Activated T-helper 17 cell treated with anti-CD3 and anti-CD28 coated beads, Interleukin-2, amount 50 U/mL, for 72 hours (primary cell): ENCODE results near the gene AKAP13. TPM values are rescaled to one million over a fixed set of nuclear protein-coding genes. Genes with fewer than 3 reads are reported as not detected.

ENCODE experiments used
- ATAC-seq: fragments of 150-1000 bp; cut with Tn5 transposase; replicated peaks from 2 replicates; pipeline ENCODE4 v1.10.0; 2021; ENCODE audit warnings: mild to moderate bottlenecking, moderate library complexity
- H3K27ac Mint-ChIP-seq: one replicate; pipeline ENCODE4 v1.8.0; 2022; ENCODE audit warnings: mixed read lengths
- H3K27me3 Mint-ChIP-seq: one replicate; pipeline ENCODE4 v1.8.0; 2022; ENCODE audit warnings: mixed read lengths
- H3K36me3 Mint-ChIP-seq: one replicate; pipeline ENCODE4 v1.8.0; 2022; ENCODE audit warnings: low read depth, mild to moderate bottlenecking, mixed read lengths
- H3K4me1 Mint-ChIP-seq: one replicate; pipeline ENCODE4 v1.8.0; 2022; ENCODE audit warnings: mixed read lengths
- H3K4me3 Mint-ChIP-seq: one replicate; pipeline ENCODE4 v1.8.0; 2022; ENCODE audit warnings: mild to moderate bottlenecking, mixed read lengths
- H3K9me3 Mint-ChIP-seq: one replicate; pipeline ENCODE4 v1.8.0; 2022; ENCODE audit warnings: mixed read lengths
- total RNA-seq, 2 donors: library from RNA; stranded (reverse); gene quantifications; one replicate each; pipeline ENCODE4 v1.2.3, GENCODE V29; 2022

The AKAP13 gene
- total RNA-seq, 2 donors from 2014 or later, result 95.9 to 152 TPM

DNA sequence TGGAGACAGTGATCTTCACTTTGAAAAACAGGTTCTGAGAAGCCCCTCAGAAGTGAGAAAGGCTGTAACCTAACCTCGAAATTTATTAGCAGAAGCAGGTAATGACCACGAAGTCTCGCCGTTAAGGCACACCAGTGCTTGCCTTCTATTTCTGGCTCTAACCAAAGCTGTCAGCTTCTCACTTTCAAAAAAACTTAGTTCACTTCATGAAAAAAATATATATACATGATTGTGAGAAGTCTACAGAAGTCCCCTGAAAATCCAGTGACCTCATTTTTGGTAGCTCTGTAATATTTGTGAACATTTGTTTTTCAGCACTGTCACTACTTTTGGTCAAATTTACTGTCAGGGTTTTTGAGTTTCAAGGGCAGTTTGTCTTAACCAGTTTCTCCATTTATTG is 19.1 kb upstream of the AKAP13 start:
- H3K27ac Mint-ChIP-seq, result no peak overlapping the region
- ATAC-seq, result no peak
- H3K4me1 Mint-ChIP-seq, result peaks cover 13% of the 10 kb centered on the region
- H3K27me3 Mint-ChIP-seq, result no peaks in the 10 kb centered on the region
- no peaks in the 10 kb centered on the region for H3K36me3 Mint-ChIP-seq
- H3K4me3 Mint-ChIP-seq, result no peak overlapping the region
- H3K9me3 Mint-ChIP-seq, result no peaks in the 10 kb centered on the region

DNA sequence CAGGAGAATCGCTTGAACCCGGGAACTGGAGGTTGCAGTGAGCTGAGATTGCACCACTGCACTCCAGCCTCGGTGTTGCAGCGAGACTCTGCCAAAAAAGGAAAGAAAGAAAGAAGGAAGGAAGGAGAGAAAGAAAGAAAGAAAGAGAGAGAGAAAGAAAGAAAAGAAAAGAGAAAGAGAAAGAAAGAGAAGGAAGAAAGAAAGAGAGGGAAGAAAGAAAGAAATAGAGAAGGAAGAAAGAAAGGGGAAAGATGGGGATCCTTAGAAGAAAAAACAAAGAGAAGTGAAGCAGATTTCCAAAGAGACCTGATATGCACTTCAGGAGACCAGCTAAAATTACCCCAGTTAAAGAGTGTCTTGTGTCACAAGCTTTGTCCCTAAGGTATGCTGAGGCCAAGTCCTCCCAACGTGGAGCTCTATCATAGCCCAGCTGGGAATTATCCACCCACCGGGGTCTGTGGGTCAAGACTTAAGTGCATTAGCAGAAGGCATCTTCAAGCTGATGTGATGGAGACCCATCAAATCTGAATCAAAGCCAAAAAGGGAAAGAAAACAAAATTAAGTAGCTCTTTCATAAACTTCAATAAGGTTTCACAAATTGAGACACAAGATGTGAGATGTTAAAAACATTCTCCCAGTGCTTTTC is 17.8 kb upstream of the AKAP13 start:
- no peak overlapping the region for H3K4me3 Mint-ChIP-seq
- H3K4me1 Mint-ChIP-seq, result peaks cover 16% of the 10 kb centered on the region
- no peaks in the 10 kb centered on the region for H3K9me3 Mint-ChIP-seq
- ATAC-seq, result no peak
- H3K36me3 Mint-ChIP-seq, result no peaks in the 10 kb centered on the region
- H3K27me3 Mint-ChIP-seq, result no peaks in the 10 kb centered on the region
- H3K27ac Mint-ChIP-seq, result no peak overlapping the region

GRCh38 chr15:85365980-85366379 is 14.4 kb upstream of the AKAP13 start:
- Mint-ChIP-seq H3K27ac (peak overlapping the region; percentile 6), H3K4me1 (peaks cover 14% of the 10 kb centered on the region), H3K4me3 (no peak overlapping the region), H3K9me3 (no peaks in the 10 kb centered on the region), H3K36me3 (no peaks in the 10 kb centered on the region), H3K27me3 (no peaks in the 10 kb centered on the region)
- ATAC-seq, result no peak

DNA sequence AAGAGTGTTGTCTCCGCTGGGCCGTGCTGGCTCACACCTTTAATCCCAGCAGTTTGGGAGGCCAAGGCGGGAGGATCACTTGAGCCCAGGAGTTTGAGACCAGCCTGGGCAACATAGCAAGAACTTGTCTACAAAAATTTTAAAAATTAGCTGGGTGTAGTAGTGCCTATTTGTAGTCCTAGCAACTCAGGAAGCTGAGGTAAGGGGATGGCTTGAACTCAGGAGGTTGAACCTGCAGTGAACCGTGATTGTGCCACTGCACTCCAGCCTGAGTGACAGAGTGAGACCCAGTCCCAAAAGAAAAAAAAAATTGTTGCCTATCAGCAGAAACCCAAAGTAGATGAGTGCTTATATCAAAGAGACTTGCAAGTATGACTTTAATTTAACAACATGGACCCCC is 12.7 kb upstream of the AKAP13 start:
- Mint-ChIP-seq H3K9me3 (no peaks in the 10 kb centered on the region), H3K27me3 (no peaks in the 10 kb centered on the region), H3K27ac (no peak overlapping the region), H3K36me3 (no peaks in the 10 kb centered on the region), H3K4me3 (no peak overlapping the region), H3K4me1 (peaks cover 14% of the 10 kb centered on the region)
- ATAC-seq, result no peak

DNA sequence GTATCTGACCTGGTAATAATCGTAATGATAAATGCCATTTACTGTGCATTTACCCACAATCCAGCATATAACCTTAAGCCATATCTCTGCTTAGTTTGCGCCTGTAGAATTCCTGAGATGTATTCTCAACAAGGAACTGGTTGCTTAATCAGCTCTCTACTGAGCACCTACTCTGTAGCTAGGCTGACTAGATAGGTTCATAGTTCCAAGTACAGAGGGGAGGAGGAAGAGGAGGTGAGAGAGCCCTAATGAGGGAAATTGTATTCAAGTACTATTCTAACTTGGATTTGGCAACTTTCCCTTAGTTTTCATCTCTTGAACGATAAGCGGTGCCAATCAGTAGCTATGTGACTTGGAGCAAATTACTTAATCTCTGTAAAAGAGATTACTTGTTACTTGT is 5.6 kb upstream of the AKAP13 start:
- ATAC-seq, result no peak

DNA sequence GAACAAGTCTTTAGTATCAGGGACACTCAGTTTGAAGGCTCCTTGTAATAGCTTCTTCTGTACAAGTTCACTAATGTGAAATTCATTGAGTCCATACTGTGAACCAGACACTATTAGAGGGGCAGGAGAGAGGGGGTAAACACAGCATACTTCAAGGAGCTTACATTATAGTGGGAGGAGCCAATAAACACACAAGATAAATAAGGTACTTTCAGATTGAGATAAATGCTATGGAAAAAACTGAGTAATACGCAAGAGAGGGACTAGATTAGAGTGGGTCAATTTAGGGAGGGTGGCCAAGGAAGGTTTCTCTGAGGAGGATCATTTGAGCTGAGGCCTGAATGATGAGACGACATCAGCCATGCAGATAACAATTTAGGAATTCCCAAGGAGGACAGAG is 3.1 kb upstream of the AKAP13 start:
- H3K4me1 Mint-ChIP-seq, result peaks cover 24% of the 10 kb centered on the region
- H3K27me3 Mint-ChIP-seq, result no peaks in the 10 kb centered on the region
- H3K4me3 Mint-ChIP-seq, result peak overlapping the region; percentile 10
- H3K36me3 Mint-ChIP-seq, result peaks cover 14% of the 10 kb centered on the region
- no peaks in the 10 kb centered on the region for H3K9me3 Mint-ChIP-seq
- H3K27ac Mint-ChIP-seq, result no peak overlapping the region
- ATAC-seq, result no peak

More for the DNA sequence above, 5.6 kb upstream of the AKAP13 start:
- peaks cover 14% of the 10 kb centered on the region for H3K4me1 Mint-ChIP-seq
- H3K9me3 Mint-ChIP-seq, result no peaks in the 10 kb centered on the region
- H3K27me3 Mint-ChIP-seq, result no peaks in the 10 kb centered on the region
- H3K36me3 Mint-ChIP-seq, result no peaks in the 10 kb centered on the region
- H3K27ac Mint-ChIP-seq, result no peak overlapping the region
- H3K4me3 Mint-ChIP-seq, result no peak overlapping the region

DNA sequence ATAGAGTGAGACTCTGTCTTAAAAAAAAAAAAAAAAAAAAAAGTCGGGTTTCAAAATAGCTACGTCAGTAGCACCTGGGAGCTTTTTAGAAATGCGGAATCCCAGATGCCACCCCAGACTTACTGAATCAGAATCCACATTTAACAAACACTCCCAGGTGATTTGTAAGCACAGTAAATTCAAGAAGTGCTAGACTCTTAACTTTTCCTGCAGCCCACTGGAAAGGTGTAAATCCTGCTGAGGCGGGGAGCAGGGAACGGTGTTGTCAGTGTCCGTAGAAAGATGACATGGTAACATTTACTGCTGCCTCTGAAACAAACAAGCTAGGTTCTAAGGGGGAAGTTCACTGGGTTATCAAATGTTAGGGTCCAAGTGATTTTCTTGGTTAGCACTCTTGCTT is 2.4 kb upstream of the AKAP13 start:
- no peak overlapping the region for H3K4me3 Mint-ChIP-seq
- no peaks in the 10 kb centered on the region for H3K9me3 Mint-ChIP-seq
- no peak for ATAC-seq
- H3K27me3 Mint-ChIP-seq, result no peaks in the 10 kb centered on the region
- peaks cover 20% of the 10 kb centered on the region for H3K36me3 Mint-ChIP-seq
- no peak overlapping the region for H3K27ac Mint-ChIP-seq
- peaks cover 29% of the 10 kb centered on the region for H3K4me1 Mint-ChIP-seq

DNA sequence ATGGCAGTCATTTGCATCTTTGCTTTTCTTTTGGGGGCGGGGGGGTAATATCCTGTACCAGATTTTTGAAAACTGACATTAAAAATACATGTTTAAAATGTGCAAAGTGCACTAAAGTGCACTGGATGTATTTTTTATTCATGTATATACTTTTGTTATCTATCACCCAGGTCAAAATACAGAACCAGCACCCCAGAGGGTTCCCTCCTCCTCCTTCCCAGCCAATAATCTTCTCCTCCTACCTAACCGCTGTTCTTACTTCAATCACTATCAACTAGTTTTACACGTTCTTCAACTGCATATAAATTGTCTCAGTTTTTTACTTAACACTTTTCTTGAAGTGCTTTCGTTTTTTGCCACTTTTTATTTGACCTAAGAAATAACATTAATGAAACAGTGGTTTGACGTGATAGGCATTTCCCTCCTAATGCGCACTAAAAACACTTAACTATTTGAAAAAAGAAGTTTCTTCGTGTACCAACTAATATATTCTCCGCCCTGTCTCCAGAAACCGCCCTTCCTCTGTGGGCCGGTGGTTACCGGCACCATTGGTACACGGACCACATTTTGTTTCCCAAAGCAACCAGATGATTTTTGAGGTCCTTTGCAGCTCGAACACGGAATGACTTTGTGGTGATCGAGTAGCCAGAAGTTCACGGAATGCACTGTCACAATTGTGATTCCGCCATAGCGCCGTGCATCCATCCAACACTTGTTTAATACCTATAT is 836 bp upstream of the AKAP13 start:
- Mint-ChIP-seq H3K4me3 (peak overlapping the region; percentile 92), H3K36me3 (peaks cover 21% of the 10 kb centered on the region), H3K27me3 (no peaks in the 10 kb centered on the region), H3K27ac (peak overlapping the region; percentile 90), H3K9me3 (no peaks in the 10 kb centered on the region), H3K4me1 (peaks cover 38% of the 10 kb centered on the region)
- peak; percentile 18 for ATAC-seq

DNA sequence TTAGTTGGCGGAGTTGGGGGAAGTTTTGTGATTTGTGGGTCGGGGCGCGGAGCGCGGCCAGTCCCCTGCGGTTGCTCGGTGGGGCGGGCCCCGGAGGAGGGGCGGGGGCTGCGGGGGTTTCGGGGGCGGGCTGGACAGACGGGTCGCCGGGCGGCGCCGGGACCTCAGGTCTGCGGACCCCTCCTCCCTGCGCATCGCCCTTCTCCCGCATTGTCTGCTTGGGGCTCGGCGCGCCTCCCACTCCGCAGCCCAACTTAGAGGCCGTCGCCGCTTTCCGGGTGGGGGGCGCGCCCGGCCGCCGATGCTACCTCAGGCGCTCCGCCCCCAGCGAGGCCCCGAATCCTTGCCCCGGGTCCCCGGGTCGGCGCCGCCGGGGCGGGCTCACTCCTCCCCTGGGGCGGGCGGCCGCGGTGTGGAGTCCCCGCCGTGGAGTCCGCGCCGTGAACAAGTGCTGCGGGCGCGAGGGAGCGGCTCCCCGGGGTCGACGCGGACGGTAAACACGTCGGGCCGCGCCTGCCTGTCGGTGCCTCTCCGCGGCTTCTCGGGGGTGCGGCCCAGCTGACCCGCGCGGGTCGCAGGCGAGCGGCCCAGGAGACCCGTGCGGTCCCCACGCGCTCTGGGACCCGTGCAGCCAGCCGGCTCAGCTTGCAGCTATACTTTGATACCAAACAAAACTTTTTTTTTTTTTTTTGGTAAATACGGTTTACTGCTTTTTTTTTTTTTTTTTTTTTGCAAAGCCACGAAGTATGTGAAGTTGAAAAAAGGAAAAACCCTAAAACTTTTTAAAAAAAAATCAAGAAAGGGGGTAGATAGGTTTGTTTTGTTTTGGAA is 624 bp downstream of the AKAP13 start:
- peaks cover 46% of the 10 kb centered on the region for H3K4me1 Mint-ChIP-seq
- peak; percentile 37 for ATAC-seq
- H3K36me3 Mint-ChIP-seq, result peaks cover 32% of the 10 kb centered on the region
- no peaks in the 10 kb centered on the region for H3K9me3 Mint-ChIP-seq
- peak overlapping the region; percentile 90 for H3K27ac Mint-ChIP-seq
- no peaks in the 10 kb centered on the region for H3K27me3 Mint-ChIP-seq
- peak overlapping the region; percentile 92 for H3K4me3 Mint-ChIP-seq

DNA sequence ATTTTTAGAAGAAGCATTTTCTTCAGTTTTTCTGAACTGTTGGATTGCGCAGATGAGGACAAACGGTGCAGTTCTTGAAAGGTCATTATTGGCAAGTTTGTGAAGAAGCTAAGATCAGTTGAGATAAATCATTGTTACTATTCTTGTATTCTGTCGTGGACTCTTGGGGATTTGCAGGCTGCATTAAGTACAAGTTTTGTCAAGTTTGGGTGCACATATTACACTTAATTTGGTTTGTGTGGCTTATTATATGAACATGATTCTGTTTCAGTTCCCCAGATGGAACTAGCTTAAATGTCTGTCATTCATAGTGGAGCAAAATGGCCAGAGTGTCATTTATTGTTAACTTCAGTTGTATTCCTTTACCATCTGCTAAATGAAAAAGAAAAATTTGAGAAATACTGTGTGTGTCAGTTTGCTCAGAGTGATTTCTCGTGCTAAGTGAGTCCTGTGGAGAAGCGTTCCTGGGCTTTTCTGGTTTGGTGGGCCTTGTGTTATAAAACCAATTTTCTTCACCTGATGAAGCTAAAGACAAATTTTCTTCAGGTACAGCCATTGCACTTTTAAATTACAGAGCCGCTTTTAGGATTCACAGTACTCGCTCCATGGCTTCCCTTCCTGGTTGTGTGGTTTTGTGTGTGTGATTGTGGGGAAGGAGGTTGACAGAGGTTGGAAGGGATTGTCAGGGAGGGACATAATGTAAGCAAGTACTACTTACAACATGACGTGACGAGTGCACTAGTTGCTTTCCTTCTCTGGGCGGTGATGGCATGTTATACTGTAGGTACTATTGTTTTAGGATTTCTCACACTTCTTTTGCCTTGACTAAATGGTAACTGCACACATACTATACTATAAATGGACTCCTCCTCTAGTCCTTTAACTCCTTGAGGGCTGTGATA is 1.7 kb downstream of the AKAP13 start:
- Mint-ChIP-seq H3K9me3 (no peaks in the 10 kb centered on the region), H3K4me1 (peaks cover 44% of the 10 kb centered on the region), H3K27me3 (no peaks in the 10 kb centered on the region), H3K36me3 (peaks cover 38% of the 10 kb centered on the region), H3K4me3 (peak overlapping the region; percentile 82), H3K27ac (peak overlapping the region; percentile 58)
- ATAC-seq, result no peak

DNA sequence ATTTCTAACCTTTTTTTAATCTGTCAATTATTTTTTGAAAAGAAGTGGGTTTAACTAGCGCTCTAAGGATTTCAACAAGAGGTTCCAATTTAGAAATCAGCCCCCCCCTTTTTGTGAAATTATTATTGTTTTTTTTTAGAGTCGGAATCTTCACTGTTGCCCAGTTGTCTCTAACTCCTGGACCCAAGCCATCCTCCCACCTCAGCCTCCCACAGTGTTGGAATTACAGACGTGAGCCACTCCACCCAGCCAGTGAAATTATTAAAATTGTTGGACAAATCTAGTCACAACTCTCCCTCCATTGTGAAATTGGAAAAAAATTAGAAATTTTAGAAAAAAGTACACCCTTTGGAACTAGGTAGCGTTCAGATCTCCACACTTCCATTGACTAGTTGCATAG is 2.5 kb downstream of the AKAP13 start:
- H3K4me1 Mint-ChIP-seq, result peaks cover 43% of the 10 kb centered on the region
- no peaks in the 10 kb centered on the region for H3K27me3 Mint-ChIP-seq
- ATAC-seq, result no peak
- H3K4me3 Mint-ChIP-seq, result peak overlapping the region; percentile 82
- H3K27ac Mint-ChIP-seq, result peak overlapping the region; percentile 58
- no peaks in the 10 kb centered on the region for H3K9me3 Mint-ChIP-seq
- peaks cover 38% of the 10 kb centered on the region for H3K36me3 Mint-ChIP-seq

DNA sequence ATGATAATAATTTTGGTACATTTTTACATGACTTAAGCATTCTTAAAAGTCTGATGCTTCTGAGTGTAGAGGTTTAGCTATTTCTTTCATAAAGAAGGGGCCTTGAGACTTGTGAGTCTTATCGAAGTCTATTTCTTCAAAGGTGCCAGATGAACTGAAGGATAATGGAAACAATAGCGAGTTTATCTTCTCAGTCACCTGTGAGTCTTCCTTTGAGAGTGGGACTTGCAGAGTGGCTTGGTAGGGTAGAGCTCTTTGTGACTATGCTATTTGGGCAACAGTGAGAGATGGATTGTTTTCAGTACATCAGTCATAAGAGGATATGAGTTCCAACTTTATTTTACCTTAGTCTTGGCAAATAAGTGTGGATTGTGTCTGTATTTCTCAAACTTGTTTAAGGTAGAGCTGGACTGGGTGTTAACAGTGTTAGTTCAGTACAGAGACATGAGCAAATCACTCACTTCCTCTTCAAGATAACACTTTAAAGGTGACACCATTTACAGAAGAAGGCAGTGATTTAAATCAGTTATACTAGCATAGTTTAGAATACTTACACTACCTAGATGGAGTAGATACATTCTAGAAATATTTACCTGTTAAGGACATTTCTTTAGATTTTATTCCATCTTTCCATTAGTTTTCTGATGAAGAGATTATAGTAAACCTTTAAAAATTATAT is 3.2 kb downstream of the AKAP13 start:
- Mint-ChIP-seq H3K4me3 (peak overlapping the region; percentile 82), H3K36me3 (peaks cover 38% of the 10 kb centered on the region), H3K4me1 (peaks cover 43% of the 10 kb centered on the region), H3K27ac (no peak overlapping the region), H3K27me3 (no peaks in the 10 kb centered on the region), H3K9me3 (no peaks in the 10 kb centered on the region)
- ATAC-seq, result no peak

GRCh38 chr15:85386261-85386660 is 5.9 kb downstream of the AKAP13 start:
- Mint-ChIP-seq H3K27me3 (no peaks in the 10 kb centered on the region), H3K27ac (no peak overlapping the region), H3K4me3 (no peak overlapping the region), H3K4me1 (peaks cover 35% of the 10 kb centered on the region), H3K9me3 (no peaks in the 10 kb centered on the region), H3K36me3 (peaks cover 33% of the 10 kb centered on the region)
- no peak for ATAC-seq
